Tibial nerve (tissue), 3 donors: ENCODE results near the gene REG1A.

ENCODE experiments used
- POLR2A ChIP-seq, 2 donors: fragments of 450-650 bp; IDR thresholded peaks; one replicate each; pipeline ENCODE4 v1.6.1; 2017; ENCODE audit warnings: antibody characterized with exemption in 2 of 2, mild to moderate bottlenecking in 2 of 2, moderate library complexity in 2 of 2
- TF ChIP-seq, protein P1 (sequence below), 5 experiments: fragments of 200-600 bp in 3 of 5; fragments of 450-650 bp in 2 of 5; sonication (generic) in 3 of 5; IDR thresholded peaks; one replicate each; pipeline ENCODE4 v1.5.1; 2016 to 2019; ENCODE audit warnings: antibody characterized with exemption in 5 of 5, mild to moderate bottlenecking in 3 of 5, moderate library complexity in 2 of 5

DNA sequence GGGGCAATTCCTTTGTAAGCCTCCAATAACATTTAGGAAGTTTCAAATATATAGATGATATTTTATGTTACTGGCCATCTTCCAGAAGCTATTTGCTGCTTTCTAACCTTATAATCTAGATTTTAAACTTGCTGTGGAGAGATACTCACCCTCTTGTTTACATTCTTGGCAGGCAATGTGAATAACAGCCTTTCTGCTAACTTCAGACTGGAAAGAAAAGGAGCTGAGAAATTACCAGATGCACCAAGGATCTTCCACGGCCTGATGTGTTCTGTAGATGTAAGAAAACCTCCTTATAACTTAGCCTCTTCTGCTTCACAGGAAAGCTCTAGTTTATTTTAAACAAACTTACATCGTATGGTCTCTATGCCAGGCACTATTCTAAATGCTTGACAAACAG lies 49.2 kb upstream of the REG1A start:
- TF ChIP-seq, protein P1, sequence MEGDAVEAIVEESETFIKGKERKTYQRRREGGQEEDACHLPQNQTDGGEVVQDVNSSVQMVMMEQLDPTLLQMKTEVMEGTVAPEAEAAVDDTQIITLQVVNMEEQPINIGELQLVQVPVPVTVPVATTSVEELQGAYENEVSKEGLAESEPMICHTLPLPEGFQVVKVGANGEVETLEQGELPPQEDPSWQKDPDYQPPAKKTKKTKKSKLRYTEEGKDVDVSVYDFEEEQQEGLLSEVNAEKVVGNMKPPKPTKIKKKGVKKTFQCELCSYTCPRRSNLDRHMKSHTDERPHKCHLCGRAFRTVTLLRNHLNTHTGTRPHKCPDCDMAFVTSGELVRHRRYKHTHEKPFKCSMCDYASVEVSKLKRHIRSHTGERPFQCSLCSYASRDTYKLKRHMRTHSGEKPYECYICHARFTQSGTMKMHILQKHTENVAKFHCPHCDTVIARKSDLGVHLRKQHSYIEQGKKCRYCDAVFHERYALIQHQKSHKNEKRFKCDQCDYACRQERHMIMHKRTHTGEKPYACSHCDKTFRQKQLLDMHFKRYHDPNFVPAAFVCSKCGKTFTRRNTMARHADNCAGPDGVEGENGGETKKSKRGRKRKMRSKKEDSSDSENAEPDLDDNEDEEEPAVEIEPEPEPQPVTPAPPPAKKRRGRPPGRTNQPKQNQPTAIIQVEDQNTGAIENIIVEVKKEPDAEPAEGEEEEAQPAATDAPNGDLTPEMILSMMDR (IDR thresholded peaks at IDR 0.05), result no peak
- TF ChIP-seq POLR2A (IDR thresholded peaks at IDR 0.05), result no peak
